GM23338 (cell line): ENCODE results near the gene KIF15. TPM values are rescaled to one million over a fixed set of nuclear protein-coding genes. Genes with fewer than 3 reads are reported as not detected.

Experiments
- ATAC-seq: fragments of 200-7000 bp; cut with Tn5 transposase; 3 replicates; pipeline ENCODE4 v1.9.1; 2020
- DNase-seq: peaks from one replicate; pipeline ENCODE4 v3.0.0-alpha.2; 2015; ENCODE audit warnings: low spot score
- H2AFZ ChIP-seq: fragments of 200-600 bp; sonication (generic); 2 replicates; pipeline ENCODE4 v1.8.0; 2016; ENCODE audit warnings: antibody characterized with exemption, mild to moderate bottlenecking, moderate library complexity
- H3F3A ChIP-seq: fragments of 200-600 bp; sonication (generic); replicated peaks from 2 replicates; pipeline ENCODE4 v1.8.0; 2017; ENCODE audit warnings: antibody characterized with exemption, mixed run types, low read depth
- H3K27ac ChIP-seq: fragments of 200-600 bp; sonication (generic); 2 replicates; pipeline ENCODE4 v1.6.1; 2016; ENCODE audit warnings: low read depth
- H3K27me3 ChIP-seq: fragments of 200-600 bp; sonication (generic); 2 replicates; pipeline ENCODE4 v1.8.0; 2016; ENCODE audit warnings: mild to moderate bottlenecking, mixed run types, moderate library complexity; ENCODE audit not compliant: insufficient read depth
- H3K36me3 ChIP-seq: fragments of 200-600 bp; sonication (generic); 2 replicates; pipeline ENCODE4 v1.8.0; 2016; ENCODE audit warnings: mild to moderate bottlenecking; ENCODE audit not compliant: insufficient read depth
- H3K4me1 ChIP-seq: fragments of 200-600 bp; sonication (generic); 2 replicates; pipeline ENCODE4 v1.8.0; 2016; ENCODE audit warnings: mild to moderate bottlenecking, moderate library complexity; ENCODE audit not compliant: insufficient read depth
- H3K4me2 ChIP-seq: fragments of 200-600 bp; sonication (generic); 2 replicates; pipeline ENCODE4 v1.7.1; 2017; ENCODE audit warnings: mixed run types
- H3K4me3 ChIP-seq: fragments of 200-600 bp; sonication (generic); 2 replicates; pipeline ENCODE4 v1.6.1; 2016; ENCODE audit warnings: mixed run types
- H3K79me2 ChIP-seq: fragments of 200-600 bp; sonication (generic); replicated peaks from 2 replicates; pipeline ENCODE4 v1.8.0; 2017; ENCODE audit warnings: mild to moderate bottlenecking; ENCODE audit not compliant: insufficient read depth
- H3K9me2 ChIP-seq: fragments of 200-600 bp; sonication (generic); 2 replicates; pipeline ENCODE4 v1.8.0; 2017; ENCODE audit not compliant: insufficient read depth
- H4K20me1 ChIP-seq: fragments of 200-600 bp; sonication (generic); replicated peaks from 2 replicates; pipeline ENCODE4 v1.8.0; 2017; ENCODE audit warnings: mild to moderate bottlenecking; ENCODE audit not compliant: insufficient read depth
- H3K27ac Mint-ChIP-seq: 2 replicates; pipeline ENCODE4 v1.8.0; 2020; ENCODE audit warnings: inconsistent platforms, mild to moderate bottlenecking, moderate library complexity, mixed read lengths
- H3K27me3 Mint-ChIP-seq: 3 replicates; pipeline ENCODE4 v1.8.0; 2022; ENCODE audit warnings: low read depth, mild to moderate bottlenecking, moderate library complexity, mixed read lengths, inconsistent platforms; ENCODE audit not compliant: insufficient read depth, poor library complexity
- H3K36me3 Mint-ChIP-seq: 3 replicates; pipeline ENCODE4 v1.8.0; 2021; ENCODE audit warnings: low read depth, mild to moderate bottlenecking, inconsistent platforms, moderate library complexity, mixed read lengths
- H3K4me1 Mint-ChIP-seq: 3 replicates; pipeline ENCODE4 v1.8.0; 2020; ENCODE audit warnings: mild to moderate bottlenecking, inconsistent platforms, mixed read lengths
- H3K4me3 Mint-ChIP-seq: 3 replicates; pipeline ENCODE4 v1.8.0; 2021; ENCODE audit warnings: moderate library complexity, mild to moderate bottlenecking, inconsistent platforms, mixed read lengths
- H3K9me3 Mint-ChIP-seq: 3 replicates; pipeline ENCODE4 v1.8.0; 2020; ENCODE audit warnings: moderate library complexity, mild to moderate bottlenecking, inconsistent platforms, mixed read lengths
- CREB1 ChIP-seq: fragments of 250-450 bp; sonication (Bioruptor Pico); IDR thresholded peaks from 2 replicates; pipeline ENCODE4 v1.5.0; 2020; ENCODE audit warnings: low read depth, mild to moderate bottlenecking, moderate library complexity
- ETS1 ChIP-seq: IDR thresholded peaks from 2 replicates; pipeline ENCODE4 v1.6.1; 2016; ENCODE audit warnings: antibody characterized with exemption
- EZH2 ChIP-seq: fragments of 200-600 bp; sonication (generic); IDR thresholded peaks from one replicate; pipeline ENCODE4 v1.8.0; 2017; ENCODE audit warnings: antibody characterized with exemption, mild to moderate bottlenecking, low read depth; ENCODE audit not compliant: unreplicated experiment
- EZH2phosphoT487 ChIP-seq: fragments of 200-600 bp; sonication (generic); IDR thresholded peaks from one replicate; pipeline ENCODE4 v1.8.1; 2018; ENCODE audit warnings: antibody characterized with exemption; ENCODE audit not compliant: unreplicated experiment
- JUNB ChIP-seq: IDR thresholded peaks from one replicate; pipeline ENCODE4 v1.6.1; 2016; ENCODE audit warnings: antibody characterized with exemption; ENCODE audit not compliant: unreplicated experiment
- NANOG ChIP-seq: IDR thresholded peaks from 2 replicates; pipeline ENCODE4 v1.6.1; 2016; ENCODE audit warnings: antibody characterized with exemption, borderline replicate concordance
- POLR2AphosphoS5 ChIP-seq: IDR thresholded peaks from 2 replicates; pipeline ENCODE4 v1.6.1; 2016; ENCODE audit warnings: antibody characterized with exemption, low read depth
- STAT1 ChIP-seq: IDR thresholded peaks from one replicate; pipeline ENCODE4 v1.6.1; 2016; ENCODE audit warnings: antibody characterized with exemption; ENCODE audit not compliant: unreplicated experiment
- ZNF114 ChIP-seq: fragments of 250-450 bp; sonication (Bioruptor Pico); IDR thresholded peaks from 2 replicates; pipeline ENCODE4 v1.5.0; 2020; ENCODE audit warnings: mild to moderate bottlenecking, moderate library complexity
- ZNF331 ChIP-seq: fragments of 250-450 bp; sonication (Bioruptor Pico); IDR thresholded peaks from 2 replicates; pipeline ENCODE4 v1.5.0; 2020; ENCODE audit warnings: low read depth, mild to moderate bottlenecking, moderate library complexity
- ZNF462 ChIP-seq: fragments of 250-450 bp; sonication (Bioruptor Pico); IDR thresholded peaks from 2 replicates; pipeline ENCODE4 v1.5.0; 2020; ENCODE audit warnings: mild to moderate bottlenecking, moderate library complexity
- polyA plus RNA-seq: library from polyadenylated mRNA; unstranded; fragments of >200 nt; fragmentation: Nextera tagmentation; extraction: Ambion mirVana; gene quantifications from 2 replicates; pipeline ENCODE4 v1.2.1, GENCODE V29; 2016
- total RNA-seq: library from RNA; depleted of rRNA; stranded (reverse); fragments of >200 nt; shearing (Covaris generic); gene quantifications from 2 replicates; pipeline ENCODE4 v1.2.3, GENCODE V29; 2014
- TF ChIP-seq, protein P1 (sequence below): IDR thresholded peaks from one replicate; pipeline ENCODE4 v1.6.1; 2018; ENCODE audit warnings: antibody characterized with exemption; ENCODE audit not compliant: unreplicated experiment
- TF ChIP-seq, protein P2 (sequence below), 2 experiments: fragments of 200-600 bp in 1 of 2; sonication (generic) in 1 of 2; conservative IDR thresholded peaks; 2 replicates each; pipeline versions ENCODE4 v1.5.1 to v1.6.1; 2016 to 2017; ENCODE audit warnings: antibody characterized with exemption in 2 of 2, low read depth in 2 of 2, mild to moderate bottlenecking in 2 of 2, moderate library complexity in 1 of 2

Gene KIF15
- total and polyA plus RNA-seq, 2 experiments from 2014 or later = 21.2 to 25.8 TPM

- TF ChIP-seq JUNB (no peak), ZNF114 (CRISPR knock-in tag) (no peak), STAT1 (no peak), EZH2phosphoT487 (no peak), NANOG (no peak), ETS1 (no peak), CREB1 (no peak), ZNF331 (no peak), ZNF462 (no peak), POLR2AphosphoS5 (no peak), EZH2 (no peak)
- TF ChIP-seq, protein P1, sequence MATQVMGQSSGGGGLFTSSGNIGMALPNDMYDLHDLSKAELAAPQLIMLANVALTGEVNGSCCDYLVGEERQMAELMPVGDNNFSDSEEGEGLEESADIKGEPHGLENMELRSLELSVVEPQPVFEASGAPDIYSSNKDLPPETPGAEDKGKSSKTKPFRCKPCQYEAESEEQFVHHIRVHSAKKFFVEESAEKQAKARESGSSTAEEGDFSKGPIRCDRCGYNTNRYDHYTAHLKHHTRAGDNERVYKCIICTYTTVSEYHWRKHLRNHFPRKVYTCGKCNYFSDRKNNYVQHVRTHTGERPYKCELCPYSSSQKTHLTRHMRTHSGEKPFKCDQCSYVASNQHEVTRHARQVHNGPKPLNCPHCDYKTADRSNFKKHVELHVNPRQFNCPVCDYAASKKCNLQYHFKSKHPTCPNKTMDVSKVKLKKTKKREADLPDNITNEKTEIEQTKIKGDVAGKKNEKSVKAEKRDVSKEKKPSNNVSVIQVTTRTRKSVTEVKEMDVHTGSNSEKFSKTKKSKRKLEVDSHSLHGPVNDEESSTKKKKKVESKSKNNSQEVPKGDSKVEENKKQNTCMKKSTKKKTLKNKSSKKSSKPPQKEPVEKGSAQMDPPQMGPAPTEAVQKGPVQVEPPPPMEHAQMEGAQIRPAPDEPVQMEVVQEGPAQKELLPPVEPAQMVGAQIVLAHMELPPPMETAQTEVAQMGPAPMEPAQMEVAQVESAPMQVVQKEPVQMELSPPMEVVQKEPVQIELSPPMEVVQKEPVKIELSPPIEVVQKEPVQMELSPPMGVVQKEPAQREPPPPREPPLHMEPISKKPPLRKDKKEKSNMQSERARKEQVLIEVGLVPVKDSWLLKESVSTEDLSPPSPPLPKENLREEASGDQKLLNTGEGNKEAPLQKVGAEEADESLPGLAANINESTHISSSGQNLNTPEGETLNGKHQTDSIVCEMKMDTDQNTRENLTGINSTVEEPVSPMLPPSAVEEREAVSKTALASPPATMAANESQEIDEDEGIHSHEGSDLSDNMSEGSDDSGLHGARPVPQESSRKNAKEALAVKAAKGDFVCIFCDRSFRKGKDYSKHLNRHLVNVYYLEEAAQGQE = no peak
- TF ChIP-seq, protein P2, sequence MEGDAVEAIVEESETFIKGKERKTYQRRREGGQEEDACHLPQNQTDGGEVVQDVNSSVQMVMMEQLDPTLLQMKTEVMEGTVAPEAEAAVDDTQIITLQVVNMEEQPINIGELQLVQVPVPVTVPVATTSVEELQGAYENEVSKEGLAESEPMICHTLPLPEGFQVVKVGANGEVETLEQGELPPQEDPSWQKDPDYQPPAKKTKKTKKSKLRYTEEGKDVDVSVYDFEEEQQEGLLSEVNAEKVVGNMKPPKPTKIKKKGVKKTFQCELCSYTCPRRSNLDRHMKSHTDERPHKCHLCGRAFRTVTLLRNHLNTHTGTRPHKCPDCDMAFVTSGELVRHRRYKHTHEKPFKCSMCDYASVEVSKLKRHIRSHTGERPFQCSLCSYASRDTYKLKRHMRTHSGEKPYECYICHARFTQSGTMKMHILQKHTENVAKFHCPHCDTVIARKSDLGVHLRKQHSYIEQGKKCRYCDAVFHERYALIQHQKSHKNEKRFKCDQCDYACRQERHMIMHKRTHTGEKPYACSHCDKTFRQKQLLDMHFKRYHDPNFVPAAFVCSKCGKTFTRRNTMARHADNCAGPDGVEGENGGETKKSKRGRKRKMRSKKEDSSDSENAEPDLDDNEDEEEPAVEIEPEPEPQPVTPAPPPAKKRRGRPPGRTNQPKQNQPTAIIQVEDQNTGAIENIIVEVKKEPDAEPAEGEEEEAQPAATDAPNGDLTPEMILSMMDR (conservative IDR thresholded peaks at IDR 0.05; ENCODE audit: low read depth in 2 of 2) = no peak
- peaks cover 11% of the 10 kb centered on the region for H3K4me1 Mint-ChIP-seq
- Histone ChIP-seq H4K20me1 (no peaks in the 10 kb centered on the region), H3K4me1 (peaks cover 8% of the 10 kb centered on the region), H3K36me3 (no peaks in the 10 kb centered on the region), H3K4me3 (no peak overlapping the region), H3K27ac (no peak overlapping the region), H2AFZ (no peak overlapping the region), H3F3A (no peaks in the 10 kb centered on the region), H3K27me3 (no peaks in the 10 kb centered on the region), H3K79me2 (no peaks in the 10 kb centered on the region), H3K4me2 (no peak overlapping the region), H3K9me2 (peaks cover 7% of the 10 kb centered on the region)
- no peak overlapping the region for H3K4me3 Mint-ChIP-seq
- no peak overlapping the region for H3K27ac Mint-ChIP-seq
- DNase-seq (no peak), ATAC-seq (no peak)
- H3K9me3 Mint-ChIP-seq = no peaks in the 10 kb centered on the region; the same call in 2 of the 3 replicates
- H3K36me3 Mint-ChIP-seq = no peaks in the 10 kb centered on the region
- H3K27me3 Mint-ChIP-seq = peaks cover 8% of the 10 kb centered on the region
Observed at GRCh38 chr3:44893097-44893496, 131.5 kb downstream of the KIF15 start.
